Endometrium (tissue), 2 donors: ENCODE measurements around the gene CORO2A.

Experiments
- FAIRE-seq: peaks from 2 replicates; lab custom pipeline; 2012; peaks lifted over from hg19 to GRCh38; lab: Jason Lieb, UNC
- donor health status: control.
- donor health status: control.

CORO2A gene

GRCh38 chr9:98219794-98220370, 27.4 kb upstream of the CORO2A start:
- no peak for FAIRE-seq

DNA sequence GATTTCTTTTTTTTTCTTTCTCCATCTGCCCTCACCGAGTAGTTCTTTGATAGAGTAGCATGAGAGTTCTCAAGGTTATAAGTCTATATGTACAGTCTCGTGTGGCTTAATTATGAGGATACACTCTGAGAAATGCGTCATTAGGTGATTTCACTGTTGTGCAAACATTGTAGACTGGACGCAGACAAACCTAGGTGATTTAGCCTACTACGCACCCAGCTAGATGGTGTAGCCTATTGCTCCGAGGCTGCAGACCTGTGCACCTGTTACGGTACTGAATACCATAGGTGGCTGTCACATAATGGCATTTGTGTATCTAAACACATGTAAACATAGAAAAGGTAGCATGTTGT, 26.9 kb upstream of the CORO2A start:
- no peak for FAIRE-seq

GRCh38 chr9:98218562-98219363, 26.3 kb upstream of the CORO2A start:
- no peak for FAIRE-seq

DNA sequence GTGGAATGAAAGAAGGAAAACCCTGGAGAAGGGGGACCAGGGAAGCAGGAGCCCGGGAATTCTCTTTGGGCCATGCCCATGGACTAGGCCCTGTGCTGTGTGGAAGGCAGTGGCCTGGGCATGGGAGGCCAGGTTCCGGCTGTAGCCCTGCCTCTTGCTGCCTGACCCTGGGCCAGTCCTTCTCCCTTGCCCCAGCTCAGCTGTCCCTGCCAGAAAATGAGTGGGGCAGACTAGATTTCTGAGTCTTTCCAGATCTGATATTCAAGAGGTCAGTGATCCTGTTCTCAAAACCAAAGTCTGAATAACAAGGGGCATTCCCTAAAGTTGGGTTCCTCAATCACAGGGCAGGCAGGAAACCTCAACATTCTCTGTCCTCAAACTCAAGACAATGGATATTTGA, 24.8 kb upstream of the CORO2A start:
- FAIRE-seq: no peak

GRCh38 chr9:98216391-98216790, 24.0 kb upstream of the CORO2A start:
- FAIRE-seq: no peak

DNA sequence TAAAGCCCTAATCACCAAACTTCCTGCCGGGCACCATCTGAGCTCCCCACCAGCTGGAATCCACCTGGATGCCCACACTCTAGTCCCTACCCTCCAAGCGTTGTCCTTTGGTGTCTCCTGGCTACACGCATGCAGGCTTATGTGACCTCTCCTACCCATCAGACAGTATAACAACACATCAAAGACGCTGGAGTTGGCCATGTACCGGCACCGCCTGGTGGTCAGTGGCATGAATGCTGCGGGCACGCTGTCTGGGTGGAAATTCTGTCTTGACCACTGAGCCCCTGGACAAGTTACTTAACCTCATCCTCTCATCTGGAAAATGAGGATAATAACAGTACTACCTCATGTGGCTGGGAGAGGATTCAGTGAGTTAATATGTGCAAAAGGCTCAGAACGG, 23.4 kb upstream of the CORO2A start:
- no peak for FAIRE-seq

GRCh38 chr9:98215271-98215670, 22.8 kb upstream of the CORO2A start:
- no peak for FAIRE-seq

DNA sequence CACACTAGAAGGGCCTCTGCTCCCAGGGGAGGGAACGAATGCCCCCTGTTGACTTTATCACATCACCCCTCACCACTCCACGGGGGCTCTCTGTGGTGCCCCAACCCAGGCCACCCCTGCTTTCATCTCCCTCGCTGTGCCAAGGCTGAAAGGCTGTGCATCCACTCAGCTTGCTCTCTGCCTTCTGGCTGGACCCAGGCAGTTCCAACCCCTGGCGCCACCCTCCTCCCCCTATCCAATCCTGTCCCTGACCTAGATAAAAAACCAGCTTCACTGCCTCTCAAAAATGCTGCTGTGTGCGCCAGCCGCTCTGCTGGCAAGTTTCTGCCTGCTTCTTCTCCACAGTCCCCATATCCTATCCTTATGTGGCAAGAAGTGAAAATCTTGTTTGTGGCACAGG, 22.4 kb upstream of the CORO2A start:
- no peak for FAIRE-seq

DNA sequence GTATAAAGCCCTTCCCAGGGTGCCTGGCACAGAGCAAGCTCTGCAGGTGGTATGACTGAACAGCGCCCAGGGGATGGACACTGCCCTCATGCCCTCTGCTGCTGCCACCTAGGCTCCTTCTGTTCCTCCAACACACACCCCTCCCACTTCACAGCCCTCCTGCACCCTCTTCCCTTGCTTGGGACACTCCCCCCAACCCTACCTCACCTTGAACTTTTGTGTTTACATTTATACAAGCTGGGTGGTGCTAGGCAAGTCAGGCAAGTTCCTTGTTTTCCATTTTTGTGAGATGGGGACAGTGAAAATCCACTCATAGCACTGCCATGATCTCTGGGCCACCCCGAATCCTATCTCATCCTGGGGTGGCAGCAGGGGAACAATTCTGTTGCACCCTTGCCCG, 18.8 kb upstream of the CORO2A start:
- FAIRE-seq: no peak

- no peak for FAIRE-seq
Observed at GRCh38 chr9:98210435-98210834, 18.0 kb upstream of the CORO2A start.

DNA sequence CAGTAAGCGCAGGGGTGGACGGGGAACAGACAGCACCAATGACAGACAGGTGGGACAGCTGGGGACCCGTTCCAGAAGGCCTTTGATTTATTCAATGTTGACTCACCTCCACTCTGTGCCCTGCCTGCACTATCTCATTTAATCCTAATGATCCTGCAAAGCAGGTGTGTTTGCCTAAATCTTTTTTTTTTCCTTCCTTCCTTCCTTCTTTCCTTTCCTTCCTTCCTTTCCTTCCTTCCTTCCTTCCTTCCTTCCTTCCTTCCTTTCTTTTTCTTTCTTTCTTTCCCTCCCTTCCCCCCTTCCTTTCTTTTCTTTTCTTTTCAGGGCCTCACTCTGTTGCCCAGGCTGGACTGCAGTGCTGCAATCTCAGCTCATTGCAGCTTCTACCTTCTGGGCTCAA, 17.1 kb upstream of the CORO2A start:
- FAIRE-seq: no peak

GRCh38 chr9:98208635-98209034, 16.2 kb upstream of the CORO2A start:
- FAIRE-seq: no peak

- FAIRE-seq: no peak
Observed at GRCh38 chr9:98207606-98208005, 15.2 kb upstream of the CORO2A start.

DNA sequence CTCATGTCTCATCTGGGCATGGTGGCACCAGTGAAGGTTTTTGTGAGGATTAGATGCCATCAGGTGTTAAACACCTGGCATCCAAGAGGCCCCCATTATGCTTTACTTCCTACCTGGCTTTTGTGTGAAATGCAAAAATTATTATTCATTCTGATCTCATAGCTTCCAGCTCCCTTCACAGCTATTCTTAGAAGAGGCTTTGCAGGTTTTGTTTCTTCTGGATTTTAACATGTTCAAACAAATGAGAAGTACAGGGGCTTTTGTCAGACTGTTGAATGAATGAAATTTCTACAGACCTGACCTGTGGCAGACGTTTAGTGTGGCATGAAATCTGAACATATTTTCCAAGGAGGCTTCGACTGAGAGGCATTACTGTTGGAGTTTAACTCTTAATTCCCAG, 14.3 kb upstream of the CORO2A start:
- FAIRE-seq: no peak

GRCh38 chr9:98204692-98205091, 12.3 kb upstream of the CORO2A start:
- no peak for FAIRE-seq

DNA sequence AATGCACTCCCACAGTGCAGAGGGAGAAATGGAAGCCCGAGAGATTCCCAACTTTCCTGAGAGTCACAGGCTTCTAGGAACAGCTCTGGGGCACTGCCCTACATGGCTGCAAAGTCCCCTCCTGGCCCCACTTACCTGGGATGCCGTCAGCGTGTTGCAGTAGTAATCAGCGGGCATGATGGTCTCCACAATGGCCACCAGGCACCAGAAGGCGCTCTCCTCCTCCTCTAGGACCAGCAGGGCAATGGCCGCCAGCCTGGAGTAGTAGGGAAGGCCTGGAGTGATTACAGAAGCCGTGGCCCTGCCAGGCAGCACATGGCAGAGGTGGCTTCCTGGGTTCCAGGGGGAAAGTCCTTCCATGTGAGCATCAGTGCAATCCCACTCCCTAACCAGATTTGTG, 10.7 kb upstream of the CORO2A start:
- FAIRE-seq: no peak

DNA sequence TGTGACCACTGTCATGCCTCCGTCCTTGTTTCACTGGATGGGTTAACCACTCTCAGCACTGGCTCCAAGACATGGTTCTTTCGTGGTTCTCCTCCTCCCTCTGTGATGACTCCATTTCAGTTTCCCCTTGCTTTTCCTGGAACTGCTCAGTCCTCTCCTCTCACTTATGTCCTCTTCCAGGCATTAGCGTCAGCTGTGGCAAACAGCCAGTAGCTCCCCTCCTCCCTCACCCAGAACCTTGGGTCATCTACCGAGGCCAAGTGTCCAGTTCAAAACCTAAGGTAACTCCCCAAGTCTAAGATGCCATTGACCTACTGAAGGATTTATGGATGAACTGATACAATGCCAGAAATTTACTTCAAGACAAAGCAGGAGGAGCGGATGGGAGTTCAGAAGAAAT, 9.8 kb upstream of the CORO2A start:
- FAIRE-seq: no peak

DNA sequence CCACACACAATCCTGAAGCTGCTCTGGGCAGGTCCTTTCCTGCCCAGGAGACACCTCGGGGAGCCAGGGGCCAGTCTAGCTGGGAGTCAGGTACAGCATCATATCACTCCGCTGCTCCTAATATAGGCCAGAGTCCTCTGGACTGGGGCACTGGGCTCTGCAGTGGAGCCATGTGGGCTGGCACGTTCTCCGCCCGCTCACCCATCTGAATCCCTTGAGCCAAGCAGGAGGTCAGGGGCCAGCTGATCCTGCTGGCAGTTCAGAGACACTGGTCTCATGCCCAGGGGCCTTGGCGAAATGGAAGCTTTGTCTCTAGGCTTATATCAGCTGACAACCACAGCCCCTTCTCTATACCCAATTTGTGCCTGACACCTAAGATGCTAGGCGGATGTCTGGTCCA, 9.3 kb upstream of the CORO2A start:
- no peak for FAIRE-seq

DNA sequence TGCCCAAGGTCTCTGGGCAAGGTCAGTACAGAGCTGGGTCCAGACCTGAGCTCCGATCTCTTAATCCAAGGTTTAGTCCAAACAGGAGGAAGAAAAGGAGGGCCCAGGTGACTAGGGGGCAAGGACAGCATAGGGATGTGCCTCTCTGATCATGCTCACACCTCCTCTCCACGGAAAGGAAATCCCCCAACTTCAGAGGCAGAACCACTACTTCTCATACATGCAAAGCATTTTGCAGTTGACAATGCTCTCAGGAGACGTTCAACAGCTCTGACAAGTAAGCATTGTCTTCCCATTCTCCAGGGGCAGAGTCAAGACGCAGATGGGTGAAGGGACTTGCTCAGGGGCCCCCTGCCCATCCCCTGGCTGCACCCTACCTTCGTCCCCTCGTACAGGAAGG, 8.7 kb upstream of the CORO2A start:
- FAIRE-seq: no peak

- no peak for FAIRE-seq
Observed at GRCh38 chr9:98199388-98200033, 7.1 kb upstream of the CORO2A start.

DNA sequence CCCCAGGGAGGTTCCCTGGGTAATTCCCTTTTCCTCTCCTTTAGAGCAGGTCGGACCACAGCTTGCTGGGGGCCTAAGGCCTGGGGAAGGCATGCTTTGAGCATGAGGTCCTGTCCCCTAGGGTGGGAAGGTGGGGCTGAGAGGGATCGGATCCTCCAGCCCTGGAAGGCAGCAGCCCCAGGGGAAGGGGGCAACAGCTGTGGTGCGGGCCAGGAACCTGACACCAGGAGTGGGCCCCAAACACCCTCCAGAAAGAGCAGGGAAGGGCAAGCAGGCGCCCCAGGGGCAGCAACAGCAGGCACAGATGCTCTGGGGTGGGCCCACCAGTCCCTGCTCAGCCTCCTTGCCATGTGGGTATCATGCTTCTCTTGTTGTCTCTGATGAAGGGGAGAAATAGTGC, 3.2 kb upstream of the CORO2A start:
- no peak for FAIRE-seq

GRCh38 chr9:98193336-98193944, 1.0 kb upstream of the CORO2A start:
- no peak for FAIRE-seq
